GM12878 (cell line): ENCODE results near the gene MYO7B. TPM values are rescaled to one million over a fixed set of nuclear protein-coding genes. Genes with fewer than 3 reads are reported as not detected.

Experiments
- BRCA1 ChIP-seq: IDR thresholded peaks from 2 replicates; pipeline ENCODE4 v1.6.1; 2011; ENCODE audit warnings: low read depth, low read length, improper control_type of control experiment
- ESRRA ChIP-seq: IDR thresholded peaks from 2 replicates; pipeline ENCODE4 v1.6.1; 2012; ENCODE audit warnings: mild to moderate bottlenecking, low read length, improper control_type of control experiment
- IRF4 ChIP-seq: IDR thresholded peaks from 2 replicates; pipeline ENCODE4 v1.6.1; 2011; ENCODE audit warnings: low read depth, low read length
- NKRF ChIP-seq: fragments of 450-650 bp; conservative IDR thresholded peaks from 2 replicates; pipeline ENCODE4 v1.6.1; 2017; ENCODE audit warnings: mild to moderate bottlenecking, moderate library complexity
- POU2F2 ChIP-seq: IDR thresholded peaks from 3 replicates; pipeline ENCODE4 v1.6.1; 2011; ENCODE audit warnings: low read depth, mild to moderate bottlenecking, low read length, borderline replicate concordance
- RELB ChIP-seq: fragments of 450-650 bp; IDR thresholded peaks from 2 replicates; pipeline ENCODE4 v1.6.1; 2017; ENCODE audit warnings: low read depth, mild to moderate bottlenecking, moderate library complexity
- TAF1 ChIP-seq: IDR thresholded peaks from 2 replicates; pipeline ENCODE4 v1.6.1; 2011; ENCODE audit warnings: mild to moderate bottlenecking, low read depth, low read length, borderline replicate concordance
- polyA plus RNA-seq, 11 experiments: library from polyadenylated mRNA; depleted of rRNA in 4 of 11; unstranded in 6 of 11; stranded (reverse) in 5 of 11; fragments of >200 nt; fragmentation: Nextera tagmentation in 4 of 11; fragmentation: Illumina TruSeq in 1 of 11; extraction: Ambion mirVana in 4 of 11; extraction: Trizol in 1 of 11; gene quantifications; 1 replicate in 1 of 11; 2 replicates in 10 of 11; pipeline versions ENCODE4 v1.2.1 to v1.2.3, GENCODE V29; 2011 to 2016; ENCODE audit warnings: inconsistent platforms in 2 of 11, missing spikeins in 2 of 11, low read depth in 1 of 11
- total RNA-seq, 4 experiments: library from RNA; depleted of rRNA in 3 of 4; stranded (reverse); fragments of >200 nt in 3 of 4; fragmentation: Illumina TruSeq in 1 of 4; extraction: Trizol in 1 of 4; gene quantifications; 2 replicates each; pipeline versions ENCODE4 v1.2.1 to v1.2.3, GENCODE V29; 2013 to 2021

The MYO7B gene
- total and polyA plus RNA-seq, 10 of the 15 experiments (the other 5 are each of a cell fraction or from before 2014, with no cell fraction given), result 0.08 to 4.8 (median 1.2) TPM

DNA sequence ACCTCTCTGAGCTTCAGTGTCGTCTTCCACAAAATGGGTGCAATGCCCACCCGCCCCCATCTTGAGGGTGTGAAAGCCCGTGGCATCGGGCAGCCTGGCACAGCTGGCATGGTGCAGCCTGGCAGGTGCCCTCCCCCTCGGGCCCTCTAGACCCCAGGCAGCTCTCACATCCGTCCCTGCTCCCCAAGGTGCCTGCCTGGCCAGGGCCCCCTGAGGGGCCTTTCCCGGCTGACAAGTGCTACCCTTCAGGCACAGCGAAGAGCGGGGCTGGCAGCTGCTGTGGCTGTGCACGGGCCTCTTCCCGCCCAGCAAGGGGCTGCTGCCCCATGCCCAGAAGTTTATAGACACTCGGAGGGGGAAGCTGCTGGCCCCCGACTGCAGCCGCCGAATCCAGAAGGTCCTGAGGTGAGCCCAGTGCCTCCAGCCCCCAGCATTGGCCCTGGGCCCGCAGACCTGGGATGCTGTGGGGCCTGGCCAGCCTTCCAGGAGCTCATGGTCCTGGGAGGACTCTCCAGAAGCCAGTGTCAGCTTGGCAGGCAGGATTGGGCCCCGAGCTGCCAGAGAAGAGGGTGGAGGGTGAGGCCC, 96.6 kb downstream of the MYO7B start (continued):
- TF ChIP-seq NKRF, result no peak
- TF ChIP-seq ESRRA, result no peak
- TF ChIP-seq BRCA1, result no peak
- no peak for TF ChIP-seq RELB
- no peak for TF ChIP-seq POU2F2
- no peak for TF ChIP-seq IRF4
- TF ChIP-seq TAF1, result no peak
